IMR-90 (cell line): ENCODE measurements around the gene PRR33. TPM values are rescaled to one million over a fixed set of nuclear protein-coding genes. Genes with fewer than 3 reads are reported as not detected.

ENCODE experiments used
- ATAC-seq: fragments of 200-7000 bp; cut with Tn5 transposase; 2 replicates; pipeline ENCODE4 v1.9.1; 2020; ENCODE audit warnings: low read depth, mild to moderate bottlenecking, moderate library complexity
- BruUV-seq: library from RNA; stranded (reverse); fragments of 400-500 nt; replicated peaks from 2 replicates; lab custom pipeline; 2021; lab: Mats Ljungman, UMichigan
- CTCF ChIA-PET: fragments of 300-600 bp; formaldehyde crosslinking; extraction: SDS; loops from one replicate; lab custom pipeline; 2021; ENCODE audit warnings: antibody characterized with exemption; lab: Yijun Ruan, JAX
- POLR2A ChIA-PET: fragments of 300-600 bp; sonication (Branson Sonifier 250); formaldehyde crosslinking; loops from one replicate; lab custom pipeline; 2022; ENCODE audit warnings: antibody characterized with exemption; ENCODE audit not compliant: unreplicated experiment; lab: Charles Lee
- DNase-seq: peaks from one replicate; pipeline ENCODE4 v3.0.0; 2013
- H2AFZ ChIP-seq: replicated peaks from 2 replicates; pipeline ENCODE3; 2013; ENCODE audit warnings: low read length, mild to moderate bottlenecking; ENCODE audit not compliant: poor library complexity
- H2AK5ac ChIP-seq: 2 replicates; pipeline ENCODE4 v1.6.1; 2013; ENCODE audit warnings: low read depth, low read length, inconsistent platforms
- H2AK9ac ChIP-seq: replicated peaks from 2 replicates; pipeline ENCODE3; 2013; ENCODE audit warnings: mild to moderate bottlenecking, low read depth, low read length, moderate library complexity; ENCODE audit not compliant: poor library complexity
- H2BK120ac ChIP-seq: 2 replicates; pipeline ENCODE4 v1.6.1; 2013; ENCODE audit warnings: low read depth, low read length, inconsistent platforms
- H2BK15ac ChIP-seq: 3 replicates; pipeline ENCODE4 v1.6.1; 2013; ENCODE audit warnings: low read depth, low read length, inconsistent platforms
- H2BK20ac ChIP-seq: 2 replicates; pipeline ENCODE4 v1.6.1; 2013; ENCODE audit warnings: low read depth, mild to moderate bottlenecking, inconsistent platforms, low read length, moderate library complexity
- H2BK5ac ChIP-seq: 2 replicates; pipeline ENCODE4 v1.6.1; 2013; ENCODE audit warnings: mild to moderate bottlenecking, low read depth, low read length, inconsistent platforms; ENCODE audit not compliant: poor library complexity, severe bottlenecking
- H3K14ac ChIP-seq: replicated peaks from 2 replicates; pipeline ENCODE4 v1.6.1; 2013; ENCODE audit warnings: low read depth, low read length, inconsistent platforms
- H3K18ac ChIP-seq: 2 replicates; pipeline ENCODE4 v1.6.1; 2013; ENCODE audit warnings: low read depth, low read length, control low read depth
- H3K23ac ChIP-seq: 2 replicates; pipeline ENCODE4 v1.6.1; 2013; ENCODE audit warnings: low read depth, low read length, inconsistent platforms
- H3K27ac ChIP-seq: 2 replicates; pipeline ENCODE4 v1.5.1; 2013; ENCODE audit warnings: mild to moderate bottlenecking, control low read depth, low read length; ENCODE audit not compliant: insufficient read depth
- H3K27me3 ChIP-seq: 2 replicates; pipeline ENCODE4 v1.6.1; 2013; ENCODE audit warnings: low read length; ENCODE audit not compliant: control insufficient read depth, insufficient read depth
- H3K36me3 ChIP-seq: 2 replicates; pipeline ENCODE4 v1.6.1; 2013; ENCODE audit warnings: low read length, mixed read lengths; ENCODE audit not compliant: control insufficient read depth, insufficient read depth
- H3K4ac ChIP-seq: 2 replicates; pipeline ENCODE4 v1.6.1; 2013; ENCODE audit warnings: low read depth, low read length, inconsistent platforms
- H3K4me1 ChIP-seq: 2 replicates; pipeline ENCODE4 v1.6.1; 2013; ENCODE audit warnings: low read length, mixed read lengths; ENCODE audit not compliant: control insufficient read depth, insufficient read depth
- H3K4me2 ChIP-seq: 2 replicates; pipeline ENCODE4 v1.6.1; 2013; ENCODE audit warnings: low read depth, mild to moderate bottlenecking, control low read depth, low read length, moderate library complexity
- H3K4me3 ChIP-seq: 2 replicates; pipeline ENCODE4 v1.5.1; 2013; ENCODE audit warnings: low read depth, mild to moderate bottlenecking, control low read depth, low read length, moderate library complexity; ENCODE audit not compliant: insufficient read depth
- H3K56ac ChIP-seq: 2 replicates; pipeline ENCODE4 v1.6.1; 2013; ENCODE audit warnings: low read length, inconsistent platforms; ENCODE audit not compliant: insufficient read depth; ENCODE audit errors: extremely low read depth
- H3K79me1 ChIP-seq, 2 experiments: 2 replicates each; pipeline ENCODE4 v1.6.1; 2013; ENCODE audit warnings: low read length in 2 of 2, inconsistent platforms in 1 of 2, low read depth in 1 of 2
- H3K9ac ChIP-seq: 2 replicates; pipeline ENCODE4 v1.6.1; 2013; ENCODE audit warnings: low read depth, low read length, control low read depth
- H3K9me1 ChIP-seq: 2 replicates; pipeline ENCODE4 v1.6.1; 2013; ENCODE audit warnings: low read length, inconsistent platforms; ENCODE audit not compliant: insufficient read depth
- H3K9me3 ChIP-seq: 2 replicates; pipeline ENCODE4 v1.6.1; 2013; ENCODE audit warnings: low read length; ENCODE audit not compliant: control insufficient read depth, insufficient read depth
- H4K20me1 ChIP-seq: 2 replicates; pipeline ENCODE4 v1.6.1; 2013; ENCODE audit warnings: low read length, inconsistent platforms; ENCODE audit not compliant: insufficient read depth
- H4K5ac ChIP-seq: 2 replicates; pipeline ENCODE4 v1.6.1; 2013; ENCODE audit warnings: mild to moderate bottlenecking, low read depth, low read length, control low read depth
- H4K8ac ChIP-seq, 2 experiments: 2 replicates each; pipeline ENCODE4 v1.6.1; 2013; ENCODE audit warnings: low read depth in 2 of 2, low read length in 2 of 2, control low read depth in 1 of 2, inconsistent platforms in 1 of 2
- H4K91ac ChIP-seq: 2 replicates; pipeline ENCODE4 v1.6.1; 2013; ENCODE audit warnings: low read depth, low read length, inconsistent platforms; ENCODE audit not compliant: insufficient read depth
- BHLHE40 ChIP-seq: fragments of 150-350 bp; IDR thresholded peaks from 2 replicates; pipeline ENCODE4 v1.6.1; 2016; ENCODE audit warnings: mild to moderate bottlenecking, low read depth, low read length
- CEBPB ChIP-seq: IDR thresholded peaks from 2 replicates; pipeline ENCODE4 v1.6.1; 2012; ENCODE audit warnings: low read depth, low read length, improper control_type of control experiment
- CHD1 ChIP-seq: IDR thresholded peaks from 2 replicates; pipeline ENCODE4 v1.6.1; 2012; ENCODE audit warnings: low read depth, low read length, improper control_type of control experiment
- MAFK ChIP-seq: IDR thresholded peaks from 2 replicates; pipeline ENCODE4 v1.6.1; 2012; ENCODE audit warnings: low read depth, low read length, improper control_type of control experiment
- MXI1 ChIP-seq: IDR thresholded peaks from 2 replicates; pipeline ENCODE4 v1.6.1; 2012; ENCODE audit warnings: low read depth, mild to moderate bottlenecking, low read length, moderate library complexity, borderline replicate concordance
- NFE2L2 ChIP-seq: fragments of 150-350 bp; IDR thresholded peaks from 2 replicates; pipeline ENCODE4 v1.6.1; 2016; ENCODE audit warnings: low read depth, mild to moderate bottlenecking, low read length
- POLR2A ChIP-seq: IDR thresholded peaks from 2 replicates; pipeline ENCODE4 v1.6.1; 2012; ENCODE audit warnings: mild to moderate bottlenecking, low read depth, low read length
- RAD21 ChIP-seq: IDR thresholded peaks from 2 replicates; pipeline ENCODE4 v1.6.1; 2012; ENCODE audit warnings: low read length, improper control_type of control experiment
- RCOR1 ChIP-seq: IDR thresholded peaks from 2 replicates; pipeline ENCODE4 v1.6.1; 2012; ENCODE audit warnings: mild to moderate bottlenecking, low read length, improper control_type of control experiment; ENCODE audit not compliant: insufficient replicate concordance
- RFX5 ChIP-seq: IDR thresholded peaks from 2 replicates; pipeline ENCODE4 v1.8.0; 2012; ENCODE audit warnings: low read depth, mild to moderate bottlenecking, low read length, moderate library complexity
- SMC3 ChIP-seq: fragments of 150-350 bp; IDR thresholded peaks from 2 replicates; pipeline ENCODE4 v1.6.1; 2016; ENCODE audit warnings: low read depth, mild to moderate bottlenecking, antibody characterized with exemption, low read length, moderate library complexity
- WGBS, 2 experiments: methylation state at CpG; one replicate each; pipeline versions ENCODE4 v1.1.5 to v1.1.7; 2013; ENCODE audit warnings: missing lambda C conversion rate in 2 of 2; ENCODE audit not compliant: insufficient read length in 1 of 2; ENCODE audit errors: extremely low coverage in 2 of 2; 5-methylcytosine and 5-hydroxymethylcytosine counted together
- dilution Hi-C: fragments of 300-500 bp; cut with HindIII; formaldehyde crosslinking; loops from one replicate; pipeline ENCODE4 v1.14.3; 2018; ENCODE audit warnings: low sequenced_read_pairs; ENCODE audit not compliant: unreplicated experiment
- in situ Hi-C: fragments of 300-500 bp; cut with MboI; formaldehyde crosslinking; loops from 3 replicates; pipeline ENCODE4 v1.14.3; 2019; ENCODE audit warnings: low sequenced_read_pairs, inconsistent platforms, mixed read lengths
- intact Hi-C: fragments of 100-400 bp; cut with micrococcal nuclease; formaldehyde crosslinking; loops from 2 replicates; pipeline ENCODE4 v1.10.0; 2022
- polyA plus RNA-seq, 3 experiments: library from polyadenylated mRNA; depleted of rRNA; stranded (reverse); fragments of >200 nt; gene quantifications; 2 replicates each; pipeline ENCODE4 v1.2.3, GENCODE V29; 2012; ENCODE audit warnings: low replicate concordance in 1 of 3
- total RNA-seq: library from RNA; depleted of rRNA; stranded (reverse); fragments of >200 nt; gene quantifications from 2 replicates; pipeline ENCODE4 v1.2.3, GENCODE V29; 2012
- TF ChIP-seq, protein P1 (sequence below): fragments of 150-350 bp; IDR thresholded peaks from 2 replicates; pipeline ENCODE4 v1.6.1; 2016; ENCODE audit warnings: low read depth, mild to moderate bottlenecking, low read length, moderate library complexity, borderline replicate concordance
- TF ChIP-seq, protein P2 (sequence below): fragments of 150-350 bp; IDR thresholded peaks from 2 replicates; pipeline ENCODE4 v1.6.1; 2017; ENCODE audit warnings: mild to moderate bottlenecking, antibody characterized with exemption, low read length, low read depth
- TF ChIP-seq, protein P3 (sequence below): conservative IDR thresholded peaks from 2 replicates; pipeline ENCODE4 v1.5.1; 2012; ENCODE audit warnings: mild to moderate bottlenecking, low read depth, low read length, improper control_type of control experiment

The PRR33 gene
- total and polyA plus RNA-seq, 2 of the 4 experiments (the other 2 are of a cell fraction), result not detected

DNA sequence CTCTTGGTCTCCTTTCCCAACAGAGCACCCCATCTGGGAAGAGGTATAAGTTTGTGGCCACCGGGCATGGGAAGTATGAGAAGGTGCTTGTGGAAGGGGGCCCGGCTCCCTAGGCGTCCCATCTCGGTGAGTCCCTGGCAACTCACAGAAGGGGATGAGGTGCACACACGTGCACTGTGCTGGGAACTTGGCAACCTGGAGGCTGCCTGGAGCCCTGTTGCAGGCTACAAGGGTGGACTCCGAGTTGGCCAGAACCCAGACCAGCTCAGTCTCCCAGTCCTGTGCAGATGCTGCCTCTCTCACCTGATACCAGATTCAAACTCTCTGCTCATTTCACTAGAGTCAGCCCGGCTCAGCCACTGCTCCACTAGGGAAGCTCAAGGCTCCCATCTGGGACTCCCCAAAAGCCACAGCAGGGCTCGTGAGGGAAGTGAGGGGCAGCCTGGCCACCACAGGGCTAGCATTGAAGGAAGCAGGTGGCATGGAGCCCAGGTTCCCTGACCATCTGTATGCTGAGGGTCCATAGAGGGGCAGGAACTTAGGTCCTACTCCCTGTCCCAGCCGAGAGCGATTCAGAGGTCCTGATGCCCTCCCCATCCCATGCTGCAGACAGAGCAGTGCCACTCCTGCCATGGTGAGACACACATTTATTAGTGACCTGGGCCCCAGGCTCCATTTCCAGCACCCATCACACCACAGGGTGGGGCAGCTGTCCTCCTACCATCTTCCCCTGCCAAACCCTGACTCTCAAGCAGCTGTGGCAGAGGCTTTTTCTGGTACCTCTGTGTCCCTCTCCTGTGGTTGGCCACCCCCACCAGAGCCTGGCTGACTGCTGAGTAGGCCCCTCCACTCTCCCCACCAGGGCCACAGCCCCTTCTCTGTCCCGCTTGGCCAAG is 4.0 kb downstream of the PRR33 start:
- CTCF ChIA-PET, result no interaction called here
- WGBS, 2 experiments, result no CpG with 5 or more reads among the region's 11 CpGs
- Histone ChIP-seq H2BK5ac (no peak overlapping the region), H4K91ac (no peak overlapping the region), H3K4me3 (no peak overlapping the region), H4K8ac (no peak overlapping the region), H3K9ac (no peak overlapping the region), H2AFZ (no peak overlapping the region), H3K9me1 (no peaks in the 10 kb centered on the region), H2AK9ac (no peak overlapping the region), H3K4me2 (no peak overlapping the region), H3K56ac (no peak overlapping the region), H3K27me3 (peaks cover 28% of the 10 kb centered on the region), H3K36me3 (no peaks in the 10 kb centered on the region), H3K9me3 (no peaks in the 10 kb centered on the region), H4K20me1 (no peaks in the 10 kb centered on the region), H3K4ac (no peak overlapping the region), H3K79me1 (no peaks in the 10 kb centered on the region), H3K23ac (no peak overlapping the region), H2AK5ac (no peak overlapping the region), H2BK15ac (no peak overlapping the region), H4K5ac (no peak overlapping the region), H2BK120ac (no peak overlapping the region), H2BK20ac (no peak overlapping the region), H3K14ac (no peak overlapping the region), H3K18ac (no peak overlapping the region), H3K4me1 (no peaks in the 10 kb centered on the region), H3K27ac (no peak overlapping the region)
- POLR2A ChIA-PET, result no interaction called here
- dilution Hi-C loops, result no loop called here
- no peak for DNase-seq
- BruUV-seq, result no TSS peak
- TF ChIP-seq, protein P1, sequence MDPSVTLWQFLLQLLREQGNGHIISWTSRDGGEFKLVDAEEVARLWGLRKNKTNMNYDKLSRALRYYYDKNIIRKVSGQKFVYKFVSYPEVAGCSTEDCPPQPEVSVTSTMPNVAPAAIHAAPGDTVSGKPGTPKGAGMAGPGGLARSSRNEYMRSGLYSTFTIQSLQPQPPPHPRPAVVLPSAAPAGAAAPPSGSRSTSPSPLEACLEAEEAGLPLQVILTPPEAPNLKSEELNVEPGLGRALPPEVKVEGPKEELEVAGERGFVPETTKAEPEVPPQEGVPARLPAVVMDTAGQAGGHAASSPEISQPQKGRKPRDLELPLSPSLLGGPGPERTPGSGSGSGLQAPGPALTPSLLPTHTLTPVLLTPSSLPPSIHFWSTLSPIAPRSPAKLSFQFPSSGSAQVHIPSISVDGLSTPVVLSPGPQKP, result no peak
- TF ChIP-seq RAD21 (no peak), CHD1 (no peak), RFX5 (no peak), MAFK (no peak), CEBPB (no peak), POLR2A (no peak), RCOR1 (no peak), MXI1 (no peak), NFE2L2 (no peak), SMC3 (no peak), BHLHE40 (no peak)
- TF ChIP-seq, protein P2, sequence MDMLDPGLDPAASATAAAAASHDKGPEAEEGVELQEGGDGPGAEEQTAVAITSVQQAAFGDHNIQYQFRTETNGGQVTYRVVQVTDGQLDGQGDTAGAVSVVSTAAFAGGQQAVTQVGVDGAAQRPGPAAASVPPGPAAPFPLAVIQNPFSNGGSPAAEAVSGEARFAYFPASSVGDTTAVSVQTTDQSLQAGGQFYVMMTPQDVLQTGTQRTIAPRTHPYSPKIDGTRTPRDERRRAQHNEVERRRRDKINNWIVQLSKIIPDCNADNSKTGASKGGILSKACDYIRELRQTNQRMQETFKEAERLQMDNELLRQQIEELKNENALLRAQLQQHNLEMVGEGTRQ, result no peak
- TF ChIP-seq, protein P3, sequence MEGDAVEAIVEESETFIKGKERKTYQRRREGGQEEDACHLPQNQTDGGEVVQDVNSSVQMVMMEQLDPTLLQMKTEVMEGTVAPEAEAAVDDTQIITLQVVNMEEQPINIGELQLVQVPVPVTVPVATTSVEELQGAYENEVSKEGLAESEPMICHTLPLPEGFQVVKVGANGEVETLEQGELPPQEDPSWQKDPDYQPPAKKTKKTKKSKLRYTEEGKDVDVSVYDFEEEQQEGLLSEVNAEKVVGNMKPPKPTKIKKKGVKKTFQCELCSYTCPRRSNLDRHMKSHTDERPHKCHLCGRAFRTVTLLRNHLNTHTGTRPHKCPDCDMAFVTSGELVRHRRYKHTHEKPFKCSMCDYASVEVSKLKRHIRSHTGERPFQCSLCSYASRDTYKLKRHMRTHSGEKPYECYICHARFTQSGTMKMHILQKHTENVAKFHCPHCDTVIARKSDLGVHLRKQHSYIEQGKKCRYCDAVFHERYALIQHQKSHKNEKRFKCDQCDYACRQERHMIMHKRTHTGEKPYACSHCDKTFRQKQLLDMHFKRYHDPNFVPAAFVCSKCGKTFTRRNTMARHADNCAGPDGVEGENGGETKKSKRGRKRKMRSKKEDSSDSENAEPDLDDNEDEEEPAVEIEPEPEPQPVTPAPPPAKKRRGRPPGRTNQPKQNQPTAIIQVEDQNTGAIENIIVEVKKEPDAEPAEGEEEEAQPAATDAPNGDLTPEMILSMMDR, result no peak
- in situ Hi-C loops, result no loop called here
- ATAC-seq, result no peak
- intact Hi-C loops, result no loop called here
